IMR-90 (cell line): ENCODE measurements around the gene AMACR. TPM values are rescaled to one million over a fixed set of nuclear protein-coding genes. Genes with fewer than 3 reads are reported as not detected.

Source experiments
- ATAC-seq: fragments of 200-7000 bp; cut with Tn5 transposase; 2 replicates; pipeline ENCODE4 v1.9.1; 2020; ENCODE audit warnings: low read depth, mild to moderate bottlenecking, moderate library complexity
- BruUV-seq: library from RNA; stranded (reverse); fragments of 400-500 nt; replicated peaks from 2 replicates; lab custom pipeline; 2021; lab: Mats Ljungman, UMichigan
- CTCF ChIA-PET: fragments of 300-600 bp; formaldehyde crosslinking; extraction: SDS; loops from one replicate; lab custom pipeline; 2021; ENCODE audit warnings: antibody characterized with exemption; lab: Yijun Ruan, JAX
- POLR2A ChIA-PET: fragments of 300-600 bp; sonication (Branson Sonifier 250); formaldehyde crosslinking; loops from one replicate; lab custom pipeline; 2022; ENCODE audit warnings: antibody characterized with exemption; ENCODE audit not compliant: unreplicated experiment; lab: Charles Lee
- DNase-seq: peaks from one replicate; pipeline ENCODE4 v3.0.0; 2013
- H2AFZ ChIP-seq: replicated peaks from 2 replicates; pipeline ENCODE3; 2013; ENCODE audit warnings: low read length, mild to moderate bottlenecking; ENCODE audit not compliant: poor library complexity
- H2AK5ac ChIP-seq: 2 replicates; pipeline ENCODE4 v1.6.1; 2013; ENCODE audit warnings: low read depth, low read length, inconsistent platforms
- H2AK9ac ChIP-seq: replicated peaks from 2 replicates; pipeline ENCODE3; 2013; ENCODE audit warnings: mild to moderate bottlenecking, low read depth, low read length, moderate library complexity; ENCODE audit not compliant: poor library complexity
- H2BK120ac ChIP-seq: 2 replicates; pipeline ENCODE4 v1.6.1; 2013; ENCODE audit warnings: low read depth, low read length, inconsistent platforms
- H2BK15ac ChIP-seq: 3 replicates; pipeline ENCODE4 v1.6.1; 2013; ENCODE audit warnings: low read depth, low read length, inconsistent platforms
- H2BK20ac ChIP-seq: 2 replicates; pipeline ENCODE4 v1.6.1; 2013; ENCODE audit warnings: low read depth, mild to moderate bottlenecking, inconsistent platforms, low read length, moderate library complexity
- H2BK5ac ChIP-seq: 2 replicates; pipeline ENCODE4 v1.6.1; 2013; ENCODE audit warnings: mild to moderate bottlenecking, low read depth, low read length, inconsistent platforms; ENCODE audit not compliant: poor library complexity, severe bottlenecking
- H3K14ac ChIP-seq: replicated peaks from 2 replicates; pipeline ENCODE4 v1.6.1; 2013; ENCODE audit warnings: low read depth, low read length, inconsistent platforms
- H3K18ac ChIP-seq: 2 replicates; pipeline ENCODE4 v1.6.1; 2013; ENCODE audit warnings: low read depth, low read length, control low read depth
- H3K23ac ChIP-seq: 2 replicates; pipeline ENCODE4 v1.6.1; 2013; ENCODE audit warnings: low read depth, low read length, inconsistent platforms
- H3K27ac ChIP-seq: 2 replicates; pipeline ENCODE4 v1.5.1; 2013; ENCODE audit warnings: mild to moderate bottlenecking, control low read depth, low read length; ENCODE audit not compliant: insufficient read depth
- H3K27me3 ChIP-seq: 2 replicates; pipeline ENCODE4 v1.6.1; 2013; ENCODE audit warnings: low read length; ENCODE audit not compliant: control insufficient read depth, insufficient read depth
- H3K36me3 ChIP-seq: 2 replicates; pipeline ENCODE4 v1.6.1; 2013; ENCODE audit warnings: low read length, mixed read lengths; ENCODE audit not compliant: control insufficient read depth, insufficient read depth
- H3K4ac ChIP-seq: 2 replicates; pipeline ENCODE4 v1.6.1; 2013; ENCODE audit warnings: low read depth, low read length, inconsistent platforms
- H3K4me1 ChIP-seq: 2 replicates; pipeline ENCODE4 v1.6.1; 2013; ENCODE audit warnings: low read length, mixed read lengths; ENCODE audit not compliant: control insufficient read depth, insufficient read depth
- H3K4me2 ChIP-seq: 2 replicates; pipeline ENCODE4 v1.6.1; 2013; ENCODE audit warnings: low read depth, mild to moderate bottlenecking, control low read depth, low read length, moderate library complexity
- H3K4me3 ChIP-seq: 2 replicates; pipeline ENCODE4 v1.5.1; 2013; ENCODE audit warnings: low read depth, mild to moderate bottlenecking, control low read depth, low read length, moderate library complexity; ENCODE audit not compliant: insufficient read depth
- H3K56ac ChIP-seq: 2 replicates; pipeline ENCODE4 v1.6.1; 2013; ENCODE audit warnings: low read length, inconsistent platforms; ENCODE audit not compliant: insufficient read depth; ENCODE audit errors: extremely low read depth
- H3K79me1 ChIP-seq, 2 experiments: 2 replicates each; pipeline ENCODE4 v1.6.1; 2013; ENCODE audit warnings: low read length in 2 of 2, inconsistent platforms in 1 of 2, low read depth in 1 of 2
- H3K9ac ChIP-seq: 2 replicates; pipeline ENCODE4 v1.6.1; 2013; ENCODE audit warnings: low read depth, low read length, control low read depth
- H3K9me1 ChIP-seq: 2 replicates; pipeline ENCODE4 v1.6.1; 2013; ENCODE audit warnings: low read length, inconsistent platforms; ENCODE audit not compliant: insufficient read depth
- H3K9me3 ChIP-seq: 2 replicates; pipeline ENCODE4 v1.6.1; 2013; ENCODE audit warnings: low read length; ENCODE audit not compliant: control insufficient read depth, insufficient read depth
- H4K20me1 ChIP-seq: 2 replicates; pipeline ENCODE4 v1.6.1; 2013; ENCODE audit warnings: low read length, inconsistent platforms; ENCODE audit not compliant: insufficient read depth
- H4K5ac ChIP-seq: 2 replicates; pipeline ENCODE4 v1.6.1; 2013; ENCODE audit warnings: mild to moderate bottlenecking, low read depth, low read length, control low read depth
- H4K8ac ChIP-seq, 2 experiments: 2 replicates each; pipeline ENCODE4 v1.6.1; 2013; ENCODE audit warnings: low read depth in 2 of 2, low read length in 2 of 2, control low read depth in 1 of 2, inconsistent platforms in 1 of 2
- H4K91ac ChIP-seq: 2 replicates; pipeline ENCODE4 v1.6.1; 2013; ENCODE audit warnings: low read depth, low read length, inconsistent platforms; ENCODE audit not compliant: insufficient read depth
- BHLHE40 ChIP-seq: fragments of 150-350 bp; IDR thresholded peaks from 2 replicates; pipeline ENCODE4 v1.6.1; 2016; ENCODE audit warnings: mild to moderate bottlenecking, low read depth, low read length
- CEBPB ChIP-seq: IDR thresholded peaks from 2 replicates; pipeline ENCODE4 v1.6.1; 2012; ENCODE audit warnings: low read depth, low read length, improper control_type of control experiment
- CHD1 ChIP-seq: IDR thresholded peaks from 2 replicates; pipeline ENCODE4 v1.6.1; 2012; ENCODE audit warnings: low read depth, low read length, improper control_type of control experiment
- FOS ChIP-seq: fragments of 150-350 bp; IDR thresholded peaks from 2 replicates; pipeline ENCODE4 v1.6.1; 2016; ENCODE audit warnings: low read depth, low read length
- MAFK ChIP-seq: IDR thresholded peaks from 2 replicates; pipeline ENCODE4 v1.6.1; 2012; ENCODE audit warnings: low read depth, low read length, improper control_type of control experiment
- MAZ ChIP-seq: IDR thresholded peaks from 2 replicates; pipeline ENCODE4 v1.6.1; 2012; ENCODE audit warnings: low read depth, mild to moderate bottlenecking, low read length, improper control_type of control experiment, moderate library complexity, borderline replicate concordance
- MXI1 ChIP-seq: IDR thresholded peaks from 2 replicates; pipeline ENCODE4 v1.6.1; 2012; ENCODE audit warnings: low read depth, mild to moderate bottlenecking, low read length, moderate library complexity, borderline replicate concordance
- NFE2L2 ChIP-seq: fragments of 150-350 bp; IDR thresholded peaks from 2 replicates; pipeline ENCODE4 v1.6.1; 2016; ENCODE audit warnings: low read depth, mild to moderate bottlenecking, low read length
- POLR2A ChIP-seq: IDR thresholded peaks from 2 replicates; pipeline ENCODE4 v1.6.1; 2012; ENCODE audit warnings: mild to moderate bottlenecking, low read depth, low read length
- RAD21 ChIP-seq: IDR thresholded peaks from 2 replicates; pipeline ENCODE4 v1.6.1; 2012; ENCODE audit warnings: low read length, improper control_type of control experiment
- RCOR1 ChIP-seq: IDR thresholded peaks from 2 replicates; pipeline ENCODE4 v1.6.1; 2012; ENCODE audit warnings: mild to moderate bottlenecking, low read length, improper control_type of control experiment; ENCODE audit not compliant: insufficient replicate concordance
- RFX5 ChIP-seq: IDR thresholded peaks from 2 replicates; pipeline ENCODE4 v1.8.0; 2012; ENCODE audit warnings: low read depth, mild to moderate bottlenecking, low read length, moderate library complexity
- SMC3 ChIP-seq: fragments of 150-350 bp; IDR thresholded peaks from 2 replicates; pipeline ENCODE4 v1.6.1; 2016; ENCODE audit warnings: low read depth, mild to moderate bottlenecking, antibody characterized with exemption, low read length, moderate library complexity
- WGBS, 2 experiments: methylation state at CpG; one replicate each; pipeline versions ENCODE4 v1.1.5 to v1.1.7; 2013; ENCODE audit warnings: missing lambda C conversion rate in 2 of 2; ENCODE audit not compliant: insufficient read length in 1 of 2; ENCODE audit errors: extremely low coverage in 2 of 2; 5-methylcytosine and 5-hydroxymethylcytosine counted together
- dilution Hi-C: fragments of 300-500 bp; cut with HindIII; formaldehyde crosslinking; loops from one replicate; pipeline ENCODE4 v1.14.3; 2018; ENCODE audit warnings: low sequenced_read_pairs; ENCODE audit not compliant: unreplicated experiment
- in situ Hi-C: fragments of 300-500 bp; cut with MboI; formaldehyde crosslinking; loops from 3 replicates; pipeline ENCODE4 v1.14.3; 2019; ENCODE audit warnings: low sequenced_read_pairs, inconsistent platforms, mixed read lengths
- intact Hi-C: fragments of 100-400 bp; cut with micrococcal nuclease; formaldehyde crosslinking; loops from 2 replicates; pipeline ENCODE4 v1.10.0; 2022
- polyA plus RNA-seq, 3 experiments: library from polyadenylated mRNA; depleted of rRNA; stranded (reverse); fragments of >200 nt; gene quantifications; 2 replicates each; pipeline ENCODE4 v1.2.3, GENCODE V29; 2012; ENCODE audit warnings: low replicate concordance in 1 of 3
- total RNA-seq: library from RNA; depleted of rRNA; stranded (reverse); fragments of >200 nt; gene quantifications from 2 replicates; pipeline ENCODE4 v1.2.3, GENCODE V29; 2012
- TF ChIP-seq, protein P1 (sequence below): conservative IDR thresholded peaks from 2 replicates; pipeline ENCODE4 v1.5.1; 2012; ENCODE audit warnings: mild to moderate bottlenecking, low read depth, low read length, improper control_type of control experiment
- TF ChIP-seq, protein P2 (sequence below): fragments of 150-350 bp; IDR thresholded peaks from 2 replicates; pipeline ENCODE4 v1.6.1; 2016; ENCODE audit warnings: low read depth, mild to moderate bottlenecking, low read length, moderate library complexity, borderline replicate concordance

AMACR gene
- total and polyA plus RNA-seq, 2 of the 4 experiments (the other 2 are of a cell fraction) = 8.2 to 12.9 TPM

DNA sequence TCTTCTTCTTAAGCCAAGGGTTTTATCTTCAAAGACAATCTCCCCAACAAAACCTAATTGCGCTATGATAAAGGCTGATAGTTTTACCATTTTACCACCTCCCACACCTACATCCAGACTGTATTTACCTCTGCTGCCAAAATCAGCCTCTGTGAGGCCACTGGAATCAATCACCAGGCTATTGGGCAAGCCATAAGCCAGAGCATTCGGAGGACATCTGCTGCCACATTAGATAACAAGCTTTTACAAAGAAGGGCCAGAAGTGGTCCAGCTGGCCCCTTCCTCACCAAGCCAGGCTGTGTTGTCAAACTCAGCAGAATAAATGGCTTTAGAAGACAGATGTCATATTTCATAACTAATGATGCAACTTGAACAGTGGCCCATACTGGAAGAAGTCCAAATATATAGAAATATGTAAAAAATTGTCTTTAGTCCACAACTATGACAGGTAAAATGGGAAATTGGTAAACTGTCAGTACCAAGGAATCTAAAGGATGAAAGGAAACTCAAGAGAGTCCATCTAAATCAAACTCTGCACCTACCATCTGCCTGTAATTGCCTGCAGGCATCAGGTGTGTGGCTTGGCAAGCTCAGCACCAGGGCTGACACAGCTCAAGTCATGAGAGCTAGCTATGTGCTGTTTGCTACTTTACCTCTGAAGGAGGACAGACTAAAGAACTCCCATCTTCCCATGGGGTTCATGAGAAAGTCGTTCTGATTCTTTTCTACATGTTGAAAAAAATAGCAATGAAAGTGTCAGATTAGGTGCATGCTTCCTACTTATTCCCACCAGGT lies 39.4 kb downstream of the AMACR start:
- no peak overlapping the region for H3K56ac ChIP-seq
- no peaks in the 10 kb centered on the region for H3K9me3 ChIP-seq
- H3K18ac ChIP-seq = no peak overlapping the region
- no peak overlapping the region for H4K8ac ChIP-seq
- in situ Hi-C loops (no loop called here), dilution Hi-C loops (no loop called here), intact Hi-C loops (loop anchor here (5.0 kb wide), 1 partner anchor 76 kb away; the partner anchor contains the start of gene ADAMTS12)
- no peak overlapping the region for H2BK15ac ChIP-seq
- no peak overlapping the region for H3K14ac ChIP-seq
- ATAC-seq (no peak), DNase-seq (no peak)
- no peaks in the 10 kb centered on the region for H3K79me1 ChIP-seq
- H3K4me3 ChIP-seq = no peak overlapping the region
- no peak overlapping the region for H2AFZ ChIP-seq
- H2BK120ac ChIP-seq = no peak overlapping the region
- H4K91ac ChIP-seq = no peak overlapping the region
- no peaks in the 10 kb centered on the region for H4K20me1 ChIP-seq
- no peaks in the 10 kb centered on the region for H3K9me1 ChIP-seq
- no peaks in the 10 kb centered on the region for H3K36me3 ChIP-seq
- no peak overlapping the region for H2BK5ac ChIP-seq
- CTCF ChIA-PET = interaction anchor here (0.6 to 0.8 kb wide), 3 partner anchors 8 to 443 kb away, joined by 3 read pairs; no protein-coding TSS in a partner anchor
- no peaks in the 10 kb centered on the region for H3K4me1 ChIP-seq
- H2AK9ac ChIP-seq = no peak overlapping the region
- 60% methylated on average over 2 of the region's 3 CpGs; no CpG with 5 or more reads in 1 of the 2 experiments for WGBS, 2 experiments
- H3K27ac ChIP-seq = no peak overlapping the region
- no peak overlapping the region for H3K4me2 ChIP-seq
- no peak overlapping the region for H3K4ac ChIP-seq
- no peak overlapping the region for H3K23ac ChIP-seq
- peaks cover 10% of the 10 kb centered on the region for H3K27me3 ChIP-seq
- POLR2A ChIA-PET = no interaction called here
- BruUV-seq = no TSS peak
- no peak overlapping the region for H3K9ac ChIP-seq
- H4K5ac ChIP-seq = no peak overlapping the region
- no peak overlapping the region for H2BK20ac ChIP-seq
- H2AK5ac ChIP-seq = no peak overlapping the region
- TF ChIP-seq RCOR1 (no peak), RAD21 (no peak), SMC3 (no peak), NFE2L2 (no peak), POLR2A (no peak), CEBPB (no peak), RFX5 (no peak), MXI1 (no peak), FOS (no peak), BHLHE40 (no peak), CHD1 (no peak), MAFK (no peak), MAZ (no peak)
- TF ChIP-seq, protein P1, sequence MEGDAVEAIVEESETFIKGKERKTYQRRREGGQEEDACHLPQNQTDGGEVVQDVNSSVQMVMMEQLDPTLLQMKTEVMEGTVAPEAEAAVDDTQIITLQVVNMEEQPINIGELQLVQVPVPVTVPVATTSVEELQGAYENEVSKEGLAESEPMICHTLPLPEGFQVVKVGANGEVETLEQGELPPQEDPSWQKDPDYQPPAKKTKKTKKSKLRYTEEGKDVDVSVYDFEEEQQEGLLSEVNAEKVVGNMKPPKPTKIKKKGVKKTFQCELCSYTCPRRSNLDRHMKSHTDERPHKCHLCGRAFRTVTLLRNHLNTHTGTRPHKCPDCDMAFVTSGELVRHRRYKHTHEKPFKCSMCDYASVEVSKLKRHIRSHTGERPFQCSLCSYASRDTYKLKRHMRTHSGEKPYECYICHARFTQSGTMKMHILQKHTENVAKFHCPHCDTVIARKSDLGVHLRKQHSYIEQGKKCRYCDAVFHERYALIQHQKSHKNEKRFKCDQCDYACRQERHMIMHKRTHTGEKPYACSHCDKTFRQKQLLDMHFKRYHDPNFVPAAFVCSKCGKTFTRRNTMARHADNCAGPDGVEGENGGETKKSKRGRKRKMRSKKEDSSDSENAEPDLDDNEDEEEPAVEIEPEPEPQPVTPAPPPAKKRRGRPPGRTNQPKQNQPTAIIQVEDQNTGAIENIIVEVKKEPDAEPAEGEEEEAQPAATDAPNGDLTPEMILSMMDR = no peak
- TF ChIP-seq, protein P2, sequence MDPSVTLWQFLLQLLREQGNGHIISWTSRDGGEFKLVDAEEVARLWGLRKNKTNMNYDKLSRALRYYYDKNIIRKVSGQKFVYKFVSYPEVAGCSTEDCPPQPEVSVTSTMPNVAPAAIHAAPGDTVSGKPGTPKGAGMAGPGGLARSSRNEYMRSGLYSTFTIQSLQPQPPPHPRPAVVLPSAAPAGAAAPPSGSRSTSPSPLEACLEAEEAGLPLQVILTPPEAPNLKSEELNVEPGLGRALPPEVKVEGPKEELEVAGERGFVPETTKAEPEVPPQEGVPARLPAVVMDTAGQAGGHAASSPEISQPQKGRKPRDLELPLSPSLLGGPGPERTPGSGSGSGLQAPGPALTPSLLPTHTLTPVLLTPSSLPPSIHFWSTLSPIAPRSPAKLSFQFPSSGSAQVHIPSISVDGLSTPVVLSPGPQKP = no peak
